GM21737 (cell line): ENCODE measurements around the gene HCN3.

Source experiments
- ATAC-seq: cut with Tn5 transposase; IDR thresholded peaks from one replicate; pipeline ENCODE4 v1.9.1; 2021; ENCODE audit warnings: mild to moderate bottlenecking, moderate library complexity; ENCODE audit not compliant: unreplicated experiment

HCN3 gene

GRCh38 chr1:155253797-155254196 is 23.5 kb upstream of the HCN3 start:
- ATAC-seq: no peak

DNA sequence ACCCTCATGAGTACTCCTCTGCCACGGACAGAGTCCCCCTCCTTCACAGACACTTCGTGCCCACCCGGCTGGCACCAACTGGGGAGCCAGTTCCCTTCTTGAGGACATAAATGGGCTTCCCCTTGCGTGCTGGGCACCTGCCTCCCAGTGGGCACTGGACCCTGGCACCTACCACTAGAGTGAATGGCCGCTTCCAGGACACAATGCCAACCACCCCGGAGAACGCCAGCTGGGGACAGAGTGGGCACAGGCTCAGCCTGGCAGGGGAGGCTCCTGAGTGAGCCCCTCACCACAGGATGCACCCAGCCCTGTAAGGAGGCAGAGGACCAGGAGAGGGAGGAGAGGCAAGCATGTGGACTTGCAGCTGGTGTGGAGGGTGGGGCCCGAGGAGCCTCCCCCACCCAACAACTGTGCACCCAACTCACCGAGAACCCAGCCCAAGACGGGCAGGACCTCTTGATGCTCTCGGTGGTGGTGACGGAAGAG is 23.0 kb upstream of the HCN3 start:
- no peak for ATAC-seq

DNA sequence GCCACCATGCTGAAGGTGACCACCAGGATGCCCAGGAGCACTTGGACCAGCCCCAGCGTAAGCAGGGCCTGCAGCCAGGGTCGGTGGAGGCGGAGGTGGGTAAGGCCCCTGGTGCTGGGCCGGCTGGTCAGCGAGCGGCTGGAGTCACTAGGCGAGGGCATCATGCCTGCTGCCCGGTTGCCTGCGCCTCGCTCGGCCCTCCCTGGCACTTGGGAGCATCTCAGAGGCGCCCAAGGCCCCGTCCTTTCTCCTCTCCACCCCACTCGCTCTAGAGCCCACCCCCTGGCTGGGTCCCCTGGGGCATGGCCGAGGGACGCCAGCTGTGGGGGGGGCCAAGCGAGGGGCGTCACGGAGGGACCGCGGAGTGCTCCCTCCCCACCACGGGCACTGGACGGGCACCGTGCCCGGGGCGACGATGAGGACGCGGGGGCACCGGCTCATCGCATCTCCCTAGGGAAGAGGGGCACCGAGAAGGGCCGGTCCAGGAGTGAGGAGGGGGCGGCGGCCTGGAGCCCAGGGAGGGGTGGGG is 22.5 kb upstream of the HCN3 start:
- ATAC-seq: no peak

DNA sequence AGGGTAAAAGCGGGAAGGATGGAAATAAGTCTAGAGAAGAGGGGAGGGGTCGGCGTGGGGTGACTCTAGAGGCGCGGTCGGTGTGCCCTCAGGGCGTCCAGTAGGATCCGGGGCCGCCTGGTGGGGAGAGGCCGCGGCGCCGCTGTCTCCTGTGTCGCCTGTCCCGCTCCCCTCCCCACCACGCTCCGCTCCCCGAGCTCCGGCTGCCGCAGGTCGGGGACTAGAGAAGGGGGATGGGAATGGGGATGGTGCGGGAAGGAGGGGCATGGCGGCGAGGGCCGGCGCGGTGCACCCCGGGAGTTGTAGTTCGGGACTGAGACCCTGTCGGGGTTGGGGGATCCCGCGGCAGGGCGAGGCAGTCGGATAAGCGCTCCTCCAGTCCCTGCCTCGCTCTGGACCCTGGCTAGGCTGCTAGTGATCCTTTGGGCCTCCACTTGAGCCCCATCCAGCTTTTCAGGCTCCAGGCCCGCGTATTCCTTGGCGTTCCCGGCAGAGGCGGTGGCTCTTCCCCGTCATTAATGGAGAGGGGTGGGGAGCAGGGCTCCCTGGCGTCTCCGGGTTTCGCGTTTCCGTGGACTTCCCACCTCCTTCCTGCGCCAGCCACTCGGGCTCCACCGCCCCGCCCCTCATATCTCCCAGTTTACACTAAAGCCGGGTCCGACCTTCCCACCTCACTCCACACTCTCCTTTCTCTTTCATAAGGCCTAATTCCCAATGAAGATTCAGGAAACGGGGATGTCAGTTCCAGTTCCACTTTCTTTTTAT is 21.8 kb upstream of the HCN3 start, which contains the start of gene ENTREP3:
TSS of gene ENTREP3 (minus strand) at position 241 of the 765 bp plus-strand sequence. CDS start 606 bp downstream, outside the sequence.
- no peak for ATAC-seq

GRCh38 chr1:155256058-155256852 is 21.0 kb upstream of the HCN3 start:
- ATAC-seq: no peak

GRCh38 chr1:155260276-155260675 is 17.0 kb upstream of the HCN3 start:
- ATAC-seq: no peak

- no peak for ATAC-seq
Measured at GRCh38 chr1:155261493-155261851, 15.8 kb upstream of the HCN3 start.

DNA sequence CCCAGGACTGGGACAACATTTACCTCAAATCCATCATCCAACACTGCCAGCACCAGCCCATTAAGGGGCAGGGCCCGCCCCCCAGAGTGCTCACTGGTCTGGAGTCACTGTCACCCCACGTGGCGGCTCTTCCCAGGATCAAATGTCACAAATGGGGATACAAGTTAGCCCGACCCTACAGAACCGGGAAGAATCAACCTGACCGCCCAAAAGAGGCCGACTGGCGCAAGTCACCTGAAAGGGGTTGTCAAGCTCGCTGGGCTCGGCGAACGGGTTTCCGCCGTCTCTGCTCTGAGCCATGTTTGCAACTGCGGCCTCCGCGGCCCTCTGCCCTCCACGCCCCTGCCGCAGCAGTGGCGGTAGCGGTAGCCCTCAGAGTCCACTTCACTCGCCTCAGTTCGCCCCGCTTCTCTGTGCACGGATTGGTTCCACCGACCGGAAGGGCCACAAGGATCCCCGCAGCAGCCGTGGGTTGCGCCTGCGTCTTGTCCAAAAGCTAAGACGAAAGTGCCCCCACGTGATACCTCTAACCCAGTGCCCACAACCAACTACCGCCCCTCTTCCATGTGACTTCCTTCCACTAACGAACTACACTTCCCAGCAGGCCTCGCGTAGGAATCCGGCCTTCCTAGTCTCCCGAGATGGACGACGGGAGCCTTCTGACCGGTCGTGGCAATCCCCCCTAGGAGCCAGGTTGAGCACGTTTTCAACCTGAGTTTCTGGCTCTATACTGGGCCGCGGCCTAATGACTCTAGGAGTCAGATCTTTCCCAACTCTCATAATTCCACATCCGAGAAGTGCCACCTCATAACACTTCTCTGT is 15.2 kb upstream of the HCN3 start, which contains the start of gene SCAMP3:
TSS of gene SCAMP3 (minus strand) at position 509 of the 822 bp plus-strand sequence. CDS start at position 300, 209 bp downstream.
- peak; percentile 80 for ATAC-seq

DNA sequence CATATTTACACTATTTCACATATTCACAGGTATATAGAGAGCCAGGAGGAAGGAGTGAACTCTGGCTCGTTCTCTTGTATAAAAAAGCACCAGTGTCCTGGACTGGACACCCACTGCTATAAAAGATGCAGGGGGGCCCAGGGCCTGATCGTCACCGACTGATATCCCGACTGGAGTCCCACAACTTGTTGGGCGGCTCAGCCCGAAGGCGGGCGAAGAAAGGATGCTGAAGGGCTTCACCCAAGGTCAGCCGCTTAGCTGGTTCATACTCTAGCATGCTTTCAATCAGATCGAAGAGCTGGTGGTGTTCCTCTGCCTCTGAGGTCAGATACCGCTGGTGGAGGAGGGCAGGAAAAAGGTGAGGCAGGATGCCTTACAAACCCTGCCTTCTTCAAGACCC is 14.2 kb upstream of the HCN3 start:
- ATAC-seq: no peak

DNA sequence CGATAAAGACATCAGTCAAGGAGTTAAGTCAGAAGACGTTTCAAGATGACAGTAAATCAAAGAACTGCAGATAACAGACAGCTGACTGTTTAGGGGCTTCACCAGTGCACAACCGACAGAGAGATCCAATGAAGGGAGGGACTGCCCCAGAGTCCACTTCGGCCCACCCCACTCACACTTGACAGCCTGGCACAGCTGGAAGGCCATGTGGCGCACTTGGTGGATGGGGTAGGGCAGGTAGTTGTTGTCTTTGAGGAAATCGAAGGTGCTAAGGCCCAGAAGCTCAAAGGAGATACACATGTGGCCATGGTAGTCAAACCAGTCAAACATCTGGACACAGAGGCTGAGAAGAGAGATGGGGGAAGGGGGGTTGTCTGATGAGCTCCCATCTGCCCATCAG is 10.7 kb upstream of the HCN3 start:
- no peak for ATAC-seq

DNA sequence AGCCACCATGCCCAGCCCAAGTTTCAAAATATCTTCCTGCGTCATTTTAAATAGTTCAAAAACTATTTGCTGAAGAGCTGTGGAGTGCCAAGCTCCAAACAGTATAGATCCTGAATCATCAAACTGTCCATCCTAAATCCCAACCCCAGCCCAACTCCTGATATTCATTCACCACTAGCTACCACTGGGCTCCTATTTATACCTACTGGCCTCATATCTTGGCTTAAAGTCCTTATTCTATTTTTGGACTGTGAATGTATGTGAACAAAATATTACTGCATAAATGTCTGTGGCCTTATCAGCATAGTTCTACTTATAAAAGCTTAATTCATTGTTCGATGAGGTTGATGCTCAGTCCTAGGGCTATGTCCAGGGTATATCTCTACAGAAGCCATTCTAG is 9.9 kb upstream of the HCN3 start:
- ATAC-seq: no peak

- ATAC-seq: no peak
Measured at GRCh38 chr1:155268630-155269029, 8.6 kb upstream of the HCN3 start.

- no peak for ATAC-seq
Measured at GRCh38 chr1:155269381-155269780, 7.9 kb upstream of the HCN3 start.

- ATAC-seq: peak; percentile 24
Measured at GRCh38 chr1:155272466-155273342, 4.6 kb upstream of the HCN3 start.

GRCh38 chr1:155273343-155274245 is 3.7 kb upstream of the HCN3 start, which contains the start of gene CLK2:
Gene CLK2, minus strand, starts transcription at chr1:155273504. Its CDS starts 2,527 bp downstream, at chr1:155270977.
- peak; percentile 78 for ATAC-seq

DNA sequence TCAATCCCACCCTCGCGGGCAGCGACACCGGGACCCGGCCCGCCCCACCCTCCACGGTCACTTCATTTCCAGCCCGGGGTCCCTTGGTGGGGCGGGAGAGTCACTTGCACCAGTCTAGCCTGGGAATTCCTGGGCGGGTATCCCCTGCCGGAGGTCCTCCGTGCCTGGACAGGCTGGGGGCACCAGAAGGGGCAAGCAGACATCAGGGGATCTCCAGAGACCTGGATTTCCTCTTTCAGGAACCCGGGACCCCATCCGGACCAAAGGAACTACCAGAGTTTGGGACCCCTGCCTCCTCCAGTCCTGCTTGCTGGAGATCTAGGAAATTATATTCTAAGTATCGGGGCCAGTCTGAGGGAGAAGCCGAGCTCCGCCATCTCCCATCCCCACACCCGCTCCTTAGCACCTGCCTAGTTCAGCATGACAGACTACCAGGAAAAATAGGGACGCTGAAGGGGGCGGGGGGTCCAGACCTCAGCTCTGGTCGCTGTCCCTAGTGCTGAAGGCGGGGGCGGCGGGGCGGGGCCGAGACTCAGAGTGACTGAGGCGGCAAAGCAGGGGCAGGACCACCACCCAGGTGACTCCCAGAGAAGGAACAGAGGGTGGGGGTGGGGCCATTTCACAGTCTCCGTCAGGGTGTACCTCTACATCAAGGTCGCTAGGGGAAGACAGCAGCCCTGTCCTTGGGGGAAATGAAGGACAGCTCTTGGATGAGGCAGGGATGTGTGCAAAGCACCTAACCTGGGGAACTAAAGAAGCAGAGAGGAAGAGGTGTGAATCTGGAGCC is 832 bp downstream of the HCN3 start:
- no peak for ATAC-seq

DNA sequence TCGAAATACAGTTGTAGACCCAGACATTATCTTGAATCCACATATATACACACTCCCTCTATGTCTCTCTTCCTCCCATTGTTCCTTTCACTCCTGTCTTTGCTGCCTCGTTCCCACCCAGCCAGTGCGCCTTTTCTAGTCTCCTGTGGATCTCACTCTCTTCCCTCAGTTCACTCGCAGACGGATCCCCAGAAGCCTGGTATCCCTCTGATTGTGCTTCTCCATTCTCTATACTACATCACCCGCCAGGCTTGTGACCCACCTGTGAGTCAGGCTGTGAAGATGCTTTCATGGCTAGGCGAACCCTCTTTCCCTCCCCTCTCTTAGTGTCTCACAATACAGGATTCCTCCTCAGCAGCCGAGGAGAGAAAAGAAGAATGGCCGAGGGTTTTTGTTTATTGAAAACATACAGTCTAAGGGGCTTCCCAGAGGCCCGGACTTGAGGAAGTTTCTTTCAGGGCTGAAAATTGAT is 1.5 kb downstream of the HCN3 start:
- no peak for ATAC-seq

DNA sequence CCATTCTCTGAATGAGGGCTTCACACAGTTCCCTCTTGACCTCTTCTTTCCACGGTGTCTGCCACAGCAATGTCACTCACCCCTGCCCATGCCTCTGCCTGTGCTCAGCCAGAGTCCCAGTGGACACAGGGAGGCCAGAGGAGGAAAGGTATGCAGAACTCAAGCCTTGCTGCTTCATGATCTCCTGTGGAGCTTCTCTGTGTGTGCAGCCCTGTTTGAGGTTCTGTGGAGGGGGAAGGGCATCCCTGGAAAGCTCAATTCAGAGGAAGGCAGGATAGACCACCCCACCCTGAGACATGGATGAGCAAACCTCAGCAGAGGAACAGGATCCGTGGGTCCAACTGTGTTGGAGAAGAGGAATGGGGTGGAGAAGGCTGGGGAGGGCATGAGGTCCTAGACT is 2.0 kb downstream of the HCN3 start:
- ATAC-seq: no peak
